Lower lobe of right lung (tissue), 2 donors: ENCODE results near the gene FCHSD1. TPM values are rescaled to one million over a fixed set of nuclear protein-coding genes. Genes with fewer than 3 reads are reported as not detected.

Source experiments
- ATAC-seq, 2 donors: fragments of 200-7000 bp; cut with Tn5 transposase; one replicate each; pipeline ENCODE4 v1.9.1; 2020 to 2022; ENCODE audit warnings: mild to moderate bottlenecking in 2 of 2, moderate library complexity in 2 of 2
- DNase-seq: peaks from one replicate; pipeline ENCODE4 v3.0.0-alpha.2; 2020
- H3K27ac ChIP-seq: fragments of 200-600 bp; one replicate; pipeline ENCODE4 v1.8.0; 2022
- H3K27me3 ChIP-seq: fragments of 200-600 bp; one replicate; pipeline ENCODE4 v1.8.0; 2022; ENCODE audit warnings: low read depth
- H3K36me3 ChIP-seq: fragments of 200-600 bp; one replicate; pipeline ENCODE4 v1.8.0; 2022; ENCODE audit warnings: mild to moderate bottlenecking
- H3K4me1 ChIP-seq: fragments of 200-600 bp; one replicate; pipeline ENCODE4 v1.8.0; 2022
- H3K4me3 ChIP-seq: fragments of 200-600 bp; one replicate; pipeline ENCODE4 v1.8.0; 2022; ENCODE audit warnings: mild to moderate bottlenecking
- H3K9me3 ChIP-seq: fragments of 200-600 bp; one replicate; pipeline ENCODE4 v1.8.0; 2022
- CTCF ChIP-seq: fragments of 200-600 bp; IDR thresholded peaks from one replicate; pipeline ENCODE4 v1.8.0; 2022; ENCODE audit warnings: antibody characterized with exemption, mild to moderate bottlenecking
- intact Hi-C: fragments of 100-400 bp; cut with DNase I; formaldehyde crosslinking; loops from one replicate; pipeline ENCODE4 v1.11.0; 2022
- total RNA-seq: library from RNA; stranded (reverse); fragmentation: NEBNext Ultra II Directional; extraction: Animal tissue kit (Norgen Biotek cat#: 25700); gene quantifications from one replicate; pipeline ENCODE4 v1.2.1, GENCODE V29; 2021
- donor health status: DM: no; HTN: yes; CAD: no; lungs with severe emphysema.

The FCHSD1 gene
- total RNA-seq, 1 donor from 2014 or later = 20.4 TPM

GRCh38 chr5:141632650-141633049 lies 18.6 kb downstream of the FCHSD1 start:
- DNase-seq = no peak
- Histone ChIP-seq H3K4me1 (peaks cover 27% of the 10 kb centered on the region), H3K9me3 (no peaks in the 10 kb centered on the region), H3K36me3 (peaks cover 36% of the 10 kb centered on the region), H3K4me3 (no peak overlapping the region), H3K27ac (no peak overlapping the region), H3K27me3 (no peaks in the 10 kb centered on the region)
- no peak for ATAC-seq
- intact Hi-C loops = no loop called here
- no peak for TF ChIP-seq CTCF

GRCh38 chr5:141630570-141631140 lies 20.6 kb downstream of the FCHSD1 start:
- Histone ChIP-seq H3K36me3 (peaks cover 56% of the 10 kb centered on the region), H3K27me3 (no peaks in the 10 kb centered on the region), H3K4me1 (peaks cover 15% of the 10 kb centered on the region), H3K27ac (no peak overlapping the region), H3K4me3 (no peak overlapping the region), H3K9me3 (no peaks in the 10 kb centered on the region)
- no peak for ATAC-seq
- DNase-seq = no peak
- intact Hi-C loops = no loop called here
- TF ChIP-seq CTCF = no peak

GRCh38 chr5:141628175-141628788 lies 22.9 kb downstream of the FCHSD1 start:
- Histone ChIP-seq H3K27ac (no peak overlapping the region), H3K4me3 (no peak overlapping the region), H3K4me1 (no peaks in the 10 kb centered on the region), H3K36me3 (peaks cover 79% of the 10 kb centered on the region), H3K9me3 (no peaks in the 10 kb centered on the region), H3K27me3 (no peaks in the 10 kb centered on the region)
- intact Hi-C loops = no loop called here
- TF ChIP-seq CTCF = no peak
- no peak for DNase-seq
- ATAC-seq = no peak

- no peaks in the 10 kb centered on the region for H3K9me3 ChIP-seq
- ATAC-seq = no peak
- no peak for TF ChIP-seq CTCF
- H3K4me3 ChIP-seq = no peak overlapping the region
- peaks cover 89% of the 10 kb centered on the region for H3K36me3 ChIP-seq
- H3K27me3 ChIP-seq = no peaks in the 10 kb centered on the region
- DNase-seq = no peak
- intact Hi-C loops = no loop called here
- H3K4me1 ChIP-seq = no peaks in the 10 kb centered on the region
- H3K27ac ChIP-seq = peak overlapping the region; percentile 39
These were observed 27.6 kb downstream of the FCHSD1 start for GRCh38 chr5:141623611-141624010.

- no peak overlapping the region for H3K4me3 ChIP-seq
- no peaks in the 10 kb centered on the region for H3K27me3 ChIP-seq
- no peak for TF ChIP-seq CTCF
- H3K9me3 ChIP-seq = no peaks in the 10 kb centered on the region
- intact Hi-C loops = no loop called here
- H3K27ac ChIP-seq = peak overlapping the region; percentile 39
- H3K36me3 ChIP-seq = peaks cover 85% of the 10 kb centered on the region
- no peak for DNase-seq
- ATAC-seq = no peak
- H3K4me1 ChIP-seq = no peaks in the 10 kb centered on the region
These were observed 28.0 kb downstream of the FCHSD1 start for GRCh38 chr5:141623186-141623585.
